ENCODE results near the gene ZSCAN23.

DNA sequence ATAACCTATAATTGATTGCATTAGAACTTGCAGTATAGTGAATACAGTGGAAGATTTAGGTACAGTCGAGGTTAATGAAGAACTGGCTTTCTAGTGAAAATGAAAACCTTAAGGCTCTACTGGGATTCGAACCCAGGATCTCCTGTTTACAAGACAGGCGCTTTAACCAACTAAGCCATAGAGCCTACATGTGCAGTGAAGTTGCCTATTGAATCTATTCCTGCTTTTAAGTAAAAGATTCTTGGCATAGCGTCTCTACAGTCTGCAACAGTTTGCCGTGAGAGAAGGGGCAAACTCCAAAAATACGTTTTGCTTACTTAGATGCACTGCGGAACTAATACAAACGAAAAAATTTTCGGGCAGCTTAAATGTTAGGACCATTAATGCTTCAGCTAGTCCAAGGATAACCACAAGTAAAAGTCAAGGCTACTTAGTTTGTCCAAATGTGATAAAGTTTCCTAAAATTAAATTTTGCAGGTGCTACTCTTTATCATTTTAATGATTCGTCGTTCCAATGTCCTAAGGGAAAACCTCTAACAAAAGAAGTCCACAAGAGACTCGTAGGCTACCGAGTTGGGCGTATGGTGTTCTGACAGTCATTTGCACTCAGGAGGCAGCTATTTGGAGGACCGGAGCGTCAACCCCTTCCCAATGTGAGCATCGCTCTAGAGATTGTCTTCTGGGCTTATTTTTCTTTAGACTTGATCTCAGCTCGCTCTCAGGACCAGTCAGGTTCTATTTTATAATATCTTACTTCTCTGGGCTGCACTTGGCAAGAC, 31.3 kb upstream of the ZSCAN23 start:
- TF ChIP-seq CTCF (IDR thresholded peaks at IDR 0.05) (no peak), POLR2A (IDR thresholded peaks at IDR 0.05) (no peak), EP300 (IDR thresholded peaks at IDR 0.05) (no peak)
